GM10847 (cell line): ENCODE data around the gene EML2.

ENCODE experiments used
- POLR2A ChIP-seq: IDR thresholded peaks from 2 replicates; pipeline ENCODE4 v1.6.1; 2011; ENCODE audit not compliant: insufficient read length; ENCODE audit errors: extremely low read depth

EML2 gene

GRCh38 chr19:45636902-45637301 is 2.3 kb downstream of the EML2 start:
- TF ChIP-seq POLR2A, result no peak

GRCh38 chr19:45636275-45636674 is 2.9 kb downstream of the EML2 start:
- no peak for TF ChIP-seq POLR2A

DNA sequence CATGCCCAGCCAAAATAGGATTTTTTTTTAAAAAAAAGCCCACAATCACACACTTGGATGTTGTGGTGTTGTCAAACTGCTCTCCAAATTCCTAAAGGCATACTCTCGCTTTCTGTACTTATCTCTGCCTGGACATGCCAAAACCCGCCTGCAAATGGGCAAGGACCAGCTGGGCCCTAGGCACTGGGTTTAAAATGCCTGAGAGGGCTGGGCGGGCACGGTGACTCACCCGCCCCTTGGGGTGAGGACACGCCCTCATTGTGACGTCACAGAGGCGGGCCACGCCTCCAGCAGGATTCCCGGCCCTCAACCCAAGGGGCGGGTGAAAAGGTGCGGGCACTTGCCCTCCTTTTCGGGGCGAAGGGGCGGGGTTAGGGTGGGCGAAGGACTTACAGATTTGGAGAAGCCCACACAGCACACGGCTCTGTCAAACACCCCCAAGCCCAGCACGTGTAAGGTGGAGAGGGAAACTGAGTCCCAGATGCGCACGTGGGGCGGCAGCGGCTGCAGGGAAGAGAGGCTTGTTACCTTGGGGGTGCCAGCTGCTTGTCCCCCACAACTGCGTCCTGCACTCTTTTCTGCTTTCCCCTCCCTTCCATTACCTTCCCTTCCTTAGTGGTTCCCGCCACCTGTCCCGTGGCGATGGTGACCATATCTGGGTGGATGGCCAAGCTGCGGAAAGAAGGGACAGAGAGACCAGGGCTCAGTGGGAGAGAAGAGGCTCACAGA is 6.6 kb downstream of the EML2 start:
- TF ChIP-seq POLR2A, result no peak

- no peak for TF ChIP-seq POLR2A
These were observed 8.7 kb downstream of the EML2 start for GRCh38 chr19:45630463-45630862.

- TF ChIP-seq POLR2A, result no peak
These were observed 9.5 kb downstream of the EML2 start for GRCh38 chr19:45629704-45630103.

DNA sequence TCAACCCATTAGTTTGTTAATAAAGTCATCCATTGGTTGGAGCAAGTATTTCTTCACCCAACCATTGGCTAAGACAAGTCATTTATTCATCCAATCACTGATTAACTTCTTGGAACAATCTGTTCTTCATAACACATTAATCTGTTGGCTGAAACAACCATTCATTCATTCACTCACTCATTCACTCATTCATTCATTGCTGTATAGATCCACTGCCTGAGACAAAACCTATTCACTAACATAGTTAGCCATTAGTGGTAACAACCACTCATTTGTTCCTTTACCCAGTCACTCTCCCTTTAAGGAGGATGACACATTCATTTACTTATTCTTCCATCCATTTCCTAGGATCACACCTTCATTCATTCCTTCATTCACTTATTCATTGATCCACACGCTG is 15.2 kb downstream of the EML2 start:
- no peak for TF ChIP-seq POLR2A

DNA sequence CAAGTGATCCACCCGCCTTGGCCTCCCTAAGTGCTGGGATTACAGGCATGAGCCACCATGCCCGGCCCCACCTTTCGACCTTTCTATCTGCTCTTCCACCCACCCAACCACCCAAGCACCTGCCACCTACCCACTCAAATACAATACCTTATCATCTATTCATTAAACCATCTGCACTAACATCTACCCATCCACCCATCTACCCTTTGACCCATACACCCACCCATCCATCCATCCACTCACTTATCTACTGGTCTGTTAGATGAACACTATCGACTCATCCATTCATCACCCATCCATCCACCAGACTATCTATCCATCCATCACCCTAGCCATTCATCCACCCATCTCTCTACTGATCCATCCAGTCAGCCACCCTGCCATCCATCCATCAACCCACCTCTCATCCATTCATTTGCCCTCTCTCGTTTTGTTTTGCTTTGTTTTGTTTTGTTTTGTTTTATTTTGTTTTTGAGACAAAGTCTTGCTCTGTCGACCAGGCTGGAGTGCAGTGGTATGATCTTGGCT is 17.2 kb downstream of the EML2 start:
- TF ChIP-seq POLR2A, result no peak

DNA sequence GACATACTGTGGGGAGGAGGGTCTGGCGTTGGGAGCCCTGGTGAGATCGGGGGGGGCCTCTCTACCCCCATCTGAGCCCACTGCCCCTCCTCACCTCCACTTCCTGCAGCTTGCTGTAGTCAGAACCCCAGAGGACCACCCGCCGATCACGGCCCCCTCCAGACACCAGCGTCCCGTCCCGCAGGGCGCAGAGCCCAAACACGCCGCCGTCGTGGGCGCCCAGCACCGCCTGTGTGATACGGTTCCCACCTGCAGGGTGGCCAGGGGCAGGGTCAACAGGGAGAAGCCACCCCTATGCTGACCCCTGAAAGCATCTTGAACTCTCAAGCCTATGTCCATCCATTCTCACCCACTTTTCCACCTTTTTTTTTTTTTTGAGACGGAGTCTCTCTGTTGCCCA is 17.8 kb downstream of the EML2 start:
- TF ChIP-seq POLR2A, result no peak

DNA sequence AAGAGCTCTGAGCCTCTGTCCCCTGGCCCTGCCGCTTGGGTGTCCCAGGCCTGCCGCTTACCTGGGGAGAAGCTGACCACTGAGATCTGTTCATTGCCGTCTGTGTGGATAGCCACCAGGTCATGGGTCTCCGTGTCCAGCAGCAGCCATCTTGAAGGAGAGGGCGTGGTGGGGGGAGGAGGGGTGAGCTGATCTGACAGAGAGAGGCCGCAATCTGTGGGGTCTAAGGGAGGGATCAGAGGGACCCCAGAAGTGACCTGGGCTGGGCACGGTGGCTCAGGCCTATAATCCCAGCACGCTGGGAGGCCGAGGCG is 22.5 kb downstream of the EML2 start:
- no peak for TF ChIP-seq POLR2A

DNA sequence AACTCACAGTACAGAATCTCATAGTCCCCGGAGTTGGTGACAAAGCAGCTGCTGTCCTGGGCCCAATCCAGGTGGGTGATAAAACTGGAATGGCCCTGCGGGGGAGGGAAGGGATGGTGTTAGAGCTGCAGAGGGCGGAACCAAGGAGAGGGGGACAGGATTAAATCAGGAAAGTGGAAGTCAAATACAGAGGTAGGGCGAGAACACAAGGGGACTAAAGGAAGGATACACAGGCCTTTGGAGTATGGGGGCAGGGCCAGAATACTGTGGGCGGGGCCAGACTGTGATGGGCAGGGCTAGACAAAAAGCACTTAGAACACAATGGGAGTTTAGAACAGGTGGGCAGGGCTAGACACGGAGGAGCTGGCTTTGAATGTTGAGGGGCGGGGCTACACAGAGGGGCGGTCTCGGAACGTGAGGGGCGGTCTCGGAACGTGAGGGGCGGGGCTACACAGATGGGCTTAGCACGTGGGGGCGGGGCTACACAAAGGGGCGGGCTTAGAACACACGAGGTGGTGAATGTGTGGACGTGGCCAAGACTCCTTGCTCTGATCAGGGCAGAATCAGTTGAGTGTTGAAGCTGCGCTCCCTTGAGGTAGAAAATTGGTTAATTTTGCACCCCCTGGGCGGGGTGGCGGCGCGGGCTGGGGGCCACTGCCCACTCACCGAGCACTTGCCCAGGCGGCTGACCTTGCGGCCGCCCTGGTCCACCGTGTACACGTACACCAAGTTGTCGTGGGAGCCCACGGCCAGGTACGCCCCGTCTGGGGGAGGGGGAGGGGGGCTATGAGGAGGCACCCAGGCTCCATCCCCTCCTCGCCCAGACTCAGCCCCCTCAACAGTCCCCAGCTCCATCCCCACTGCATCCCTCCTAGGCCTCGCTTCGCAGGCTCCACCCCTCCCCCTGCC is 23.1 kb downstream of the EML2 start:
- no peak for TF ChIP-seq POLR2A

- no peak for TF ChIP-seq POLR2A
These were observed 25.1 kb downstream of the EML2 start for GRCh38 chr19:45613926-45614725.

GRCh38 chr19:45608948-45609347 is 30.2 kb downstream of the EML2 start:
- no peak for TF ChIP-seq POLR2A

DNA sequence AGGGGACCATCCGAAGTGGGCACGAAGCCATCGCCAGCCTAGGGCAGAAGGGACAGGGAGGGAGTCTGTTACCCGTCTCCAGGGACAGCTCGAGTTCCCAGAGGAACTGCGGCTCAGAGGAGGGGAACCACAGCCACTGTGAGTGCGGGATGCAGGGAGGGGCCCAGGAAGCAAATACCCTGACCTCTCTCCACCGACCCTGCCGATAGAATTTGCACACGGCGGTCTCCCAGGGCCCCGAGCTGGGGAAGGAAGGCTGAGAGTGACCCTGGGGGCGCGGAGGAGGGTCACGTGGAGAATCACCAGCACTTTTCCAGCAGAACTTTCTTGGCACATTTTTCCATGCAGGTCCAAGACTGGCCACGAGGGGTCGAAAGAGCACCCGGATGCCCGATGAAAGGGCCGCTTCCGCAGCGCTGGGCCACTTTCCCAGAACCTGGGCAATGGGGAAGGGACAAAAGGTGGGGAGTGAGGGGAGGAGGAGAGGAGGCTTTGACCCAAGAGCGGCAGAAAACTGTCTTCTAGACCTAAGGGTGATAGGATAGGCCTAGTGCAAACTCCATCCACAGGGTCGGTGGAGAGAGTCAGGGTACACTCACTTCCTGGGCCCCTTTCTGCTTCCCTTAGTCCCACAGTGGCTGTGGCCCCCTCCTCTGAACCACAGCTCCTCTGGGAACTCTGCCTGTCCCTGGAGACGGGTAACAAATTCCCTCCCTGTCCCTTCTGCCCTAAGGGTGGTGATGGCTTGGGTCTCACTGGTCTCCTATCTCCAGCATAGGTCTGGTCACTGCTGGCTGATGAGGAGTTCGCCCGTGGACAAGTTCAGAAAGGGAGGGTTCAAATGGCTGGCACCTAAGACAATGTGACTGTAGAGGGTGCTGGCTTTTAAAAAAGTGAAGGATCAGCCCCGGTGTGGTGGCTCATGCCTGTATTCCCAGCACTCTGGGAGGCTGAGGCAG is 31.8 kb downstream of the EML2 start:
- TF ChIP-seq POLR2A, result no peak
